Mesothelial cell of epicardium (in vitro differentiated cells): ENCODE measurements around the gene REXO1. TPM values are rescaled to one million over a fixed set of nuclear protein-coding genes. Genes with fewer than 3 reads are reported as not detected.
"Not testable (repeated sequence)": the region's sequence is repeated elsewhere in the genome, so short reads cannot be mapped to it uniquely, and the experiment has no call there.

Source experiments
- DNase-seq, 2 experiments: peaks; one replicate each; pipeline ENCODE4 v3.0.0; 2021; ENCODE audit warnings: low spot score in 2 of 2; ENCODE audit not compliant: unreplicated experiment in 2 of 2
- H3K27ac Mint-ChIP-seq: 2 replicates; pipeline ENCODE4 v1.8.0; 2021; ENCODE audit warnings: mixed read lengths
- H3K27me3 Mint-ChIP-seq: 2 replicates; pipeline ENCODE4 v1.8.0; 2021; ENCODE audit warnings: low read depth, mixed read lengths
- H3K36me3 Mint-ChIP-seq: 2 replicates; pipeline ENCODE4 v1.8.0; 2021; ENCODE audit warnings: mixed read lengths
- H3K4me1 Mint-ChIP-seq: 2 replicates; pipeline ENCODE4 v1.8.0; 2021; ENCODE audit warnings: mixed read lengths
- H3K4me3 Mint-ChIP-seq: 2 replicates; pipeline ENCODE4 v1.8.0; 2021; ENCODE audit warnings: mild to moderate bottlenecking, moderate library complexity, mixed read lengths
- H3K9me3 Mint-ChIP-seq: 2 replicates; pipeline ENCODE4 v1.8.0; 2021; ENCODE audit warnings: mixed read lengths
- CTCF ChIP-seq: fragments of 200-600 bp; sonication (generic); IDR thresholded peaks from one replicate; pipeline ENCODE4 v1.5.0; 2021; ENCODE audit warnings: antibody characterized with exemption; ENCODE audit not compliant: unreplicated experiment
- total RNA-seq: library from RNA; stranded (reverse); gene quantifications from 3 replicates; pipeline ENCODE4 v1.2.1, GENCODE V29; 2021

Gene REXO1
- total RNA-seq, 1 donor from 2014 or later, result 46.6 TPM

- no peak for TF ChIP-seq CTCF
- Mint-ChIP-seq H3K4me1 (no peaks in the 10 kb centered on the region), H3K9me3 (no peaks in the 10 kb centered on the region), H3K36me3 (no peaks in the 10 kb centered on the region), H3K27me3 (no peaks in the 10 kb centered on the region), H3K27ac (no peak overlapping the region), H3K4me3 (no peak overlapping the region)
- no peak for DNase-seq
These were observed 42.7 kb downstream of the REXO1 start for GRCh38 chr19:1805401-1806183.

GRCh38 chr19:1804858-1805257 lies 43.4 kb downstream of the REXO1 start:
- Mint-ChIP-seq H3K27me3 (peaks cover 4% of the 10 kb centered on the region), H3K4me3 (no peak overlapping the region), H3K4me1 (no peaks in the 10 kb centered on the region)

GRCh38 chr19:1799695-1800342 lies 48.5 kb downstream of the REXO1 start:
- no peak for TF ChIP-seq CTCF
- Mint-ChIP-seq H3K4me3 (no peak overlapping the region), H3K27ac (no peak overlapping the region), H3K9me3 (no peaks in the 10 kb centered on the region), H3K36me3 (peaks cover 3% of the 10 kb centered on the region), H3K27me3 (peaks cover 16% of the 10 kb centered on the region), H3K4me1 (no peaks in the 10 kb centered on the region)
- DNase-seq, result no peak

More at GRCh38 chr19:1804858-1805257, 43.4 kb downstream of the REXO1 start:
- H3K36me3 Mint-ChIP-seq, result peaks cover 3% of the 10 kb centered on the region
- H3K9me3 Mint-ChIP-seq, result no peaks in the 10 kb centered on the region
- TF ChIP-seq CTCF, result no peak
- no peak overlapping the region for H3K27ac Mint-ChIP-seq
- DNase-seq, result no peak

- H3K27me3 Mint-ChIP-seq, result peaks cover 24% of the 10 kb centered on the region
- H3K4me3 Mint-ChIP-seq, DNase-seq, H3K27ac Mint-ChIP-seq, H3K9me3 Mint-ChIP-seq, H3K36me3 Mint-ChIP-seq, H3K4me1 Mint-ChIP-seq: not testable (repeated sequence)
These were observed 51.0 kb downstream of the REXO1 start for GRCh38 chr19:1797313-1797712.

- Mint-ChIP-seq H3K4me3 (no peak overlapping the region), H3K27ac (no peak overlapping the region), H3K4me1 (no peaks in the 10 kb centered on the region), H3K36me3 (peaks cover 3% of the 10 kb centered on the region), H3K9me3 (no peaks in the 10 kb centered on the region), H3K27me3 (peaks cover 25% of the 10 kb centered on the region)
- DNase-seq, result no peak
- no peak for TF ChIP-seq CTCF
These were observed 51.7 kb downstream of the REXO1 start for GRCh38 chr19:1796395-1797142.
